Sigmoid colon (tissue), 4 donors: ENCODE measurements around the gene SMARCC1.

Source experiments
- CTCF ChIP-seq, 4 experiments: fragments of 450-650 bp in 3 of 4; fragments of 200-600 bp in 1 of 4; IDR thresholded peaks; one replicate each; pipeline ENCODE4 v1.5.1; 2016 to 2019; ENCODE audit warnings: antibody characterized with exemption in 4 of 4, mild to moderate bottlenecking in 3 of 4, moderate library complexity in 2 of 4
- EP300 ChIP-seq, 4 donors: sonication (generic); formaldehyde crosslinking; IDR thresholded peaks; one replicate each; pipeline ENCODE4 v1.6.1; 2017; ENCODE audit warnings: antibody characterized with exemption in 4 of 4
- POLR2A ChIP-seq, 2 donors: fragments of 450-650 bp; IDR thresholded peaks; one replicate each; pipeline ENCODE4 v1.6.1; 2016; ENCODE audit warnings: antibody characterized with exemption in 2 of 2, mild to moderate bottlenecking in 2 of 2, moderate library complexity in 2 of 2

GRCh38 chr3:47636921-47637320 lies 144.8 kb downstream of the SMARCC1 start:
- TF ChIP-seq CTCF (IDR thresholded peaks at IDR 0.05) (no peak), POLR2A (IDR thresholded peaks at IDR 0.05) (no peak), EP300 (IDR thresholded peaks at IDR 0.05) (no peak)
